Astrocyte (in vitro differentiated cells and primary cell): ENCODE results near the gene NPHP4. TPM values are rescaled to one million over a fixed set of nuclear protein-coding genes. Genes with fewer than 3 reads are reported as not detected.
A peak's percentile ranks its signal among the peaks of the same experiment; 100 is the strongest.

Source experiments
- DNase-seq: peaks from one replicate; pipeline ENCODE4 v3.0.0-alpha.2; 2010; ENCODE audit warnings: low read depth
- FAIRE-seq: peaks from 2 replicates; lab custom pipeline; 2011; peaks lifted over from hg19 to GRCh38; lab: Jason Lieb, UNC
- H2AFZ ChIP-seq: 2 replicates; pipeline ENCODE4 v1.6.0; 2012; ENCODE audit warnings: low read depth, low read length, inconsistent platforms
- H3K27ac ChIP-seq: 2 replicates; pipeline ENCODE4 v1.5.1; 2011; ENCODE audit warnings: low read depth, low read length, inconsistent platforms
- H3K27me3 ChIP-seq: 2 replicates; pipeline ENCODE4 v1.6.0; 2011; ENCODE audit warnings: low read length, inconsistent platforms; ENCODE audit not compliant: insufficient read depth
- H3K36me3 ChIP-seq: 2 replicates; pipeline ENCODE4 v1.5.1; 2011; ENCODE audit warnings: low read length, inconsistent platforms; ENCODE audit not compliant: insufficient read depth
- H3K4me1 ChIP-seq: 2 replicates; pipeline ENCODE4 v1.5.1; 2011; ENCODE audit warnings: low read length, inconsistent platforms; ENCODE audit not compliant: insufficient read depth
- H3K4me2 ChIP-seq: 2 replicates; pipeline ENCODE4 v1.6.0; 2012; ENCODE audit warnings: low read length, inconsistent platforms
- H3K4me3 ChIP-seq: 2 replicates; pipeline ENCODE4 v1.5.1; 2011; ENCODE audit warnings: low read depth, mild to moderate bottlenecking, low read length, inconsistent platforms; ENCODE audit not compliant: insufficient read depth
- H3K79me2 ChIP-seq: 2 replicates; pipeline ENCODE4 v1.6.0; 2012; ENCODE audit warnings: mild to moderate bottlenecking, low read length, inconsistent platforms; ENCODE audit not compliant: insufficient read depth
- H3K9ac ChIP-seq: 2 replicates; pipeline ENCODE4 v1.6.0; 2012; ENCODE audit warnings: mild to moderate bottlenecking, low read length, inconsistent platforms
- H3K9me3 ChIP-seq: 2 replicates; pipeline ENCODE4 v1.5.1; 2012; ENCODE audit warnings: low read depth, mild to moderate bottlenecking, low read length, inconsistent platforms; ENCODE audit not compliant: insufficient read depth
- H4K20me1 ChIP-seq: 2 replicates; pipeline ENCODE4 v1.6.0; 2012; ENCODE audit warnings: low read length, inconsistent platforms; ENCODE audit not compliant: insufficient read depth
- H3K27ac Mint-ChIP-seq: one replicate; pipeline ENCODE4 v1.8.0; 2021; ENCODE audit warnings: mild to moderate bottlenecking, mixed read lengths; ENCODE audit not compliant: unreplicated experiment
- H3K27me3 Mint-ChIP-seq: one replicate; pipeline ENCODE4 v1.8.0; 2021; ENCODE audit warnings: low read depth, mixed read lengths; ENCODE audit not compliant: unreplicated experiment
- H3K36me3 Mint-ChIP-seq: one replicate; pipeline ENCODE4 v1.8.0; 2021; ENCODE audit warnings: low read depth, mixed read lengths; ENCODE audit not compliant: unreplicated experiment
- H3K4me1 Mint-ChIP-seq: one replicate; pipeline ENCODE4 v1.8.0; 2021; ENCODE audit warnings: low read depth, mixed read lengths; ENCODE audit not compliant: unreplicated experiment
- H3K4me3 Mint-ChIP-seq: one replicate; pipeline ENCODE4 v1.8.0; 2021; ENCODE audit warnings: mild to moderate bottlenecking, moderate library complexity, mixed read lengths; ENCODE audit not compliant: unreplicated experiment
- H3K9me3 Mint-ChIP-seq: one replicate; pipeline ENCODE4 v1.8.0; 2021; ENCODE audit warnings: mild to moderate bottlenecking, mixed read lengths; ENCODE audit not compliant: unreplicated experiment
- EZH2 ChIP-seq: IDR thresholded peaks from 2 replicates; pipeline ENCODE4 v1.6.1; 2012; ENCODE audit warnings: mild to moderate bottlenecking, low read length, inconsistent platforms; ENCODE audit not compliant: insufficient read depth
- total RNA-seq: library from RNA; stranded (reverse); gene quantifications from 2 replicates; pipeline ENCODE4 v1.2.1, GENCODE V29; 2021
- TF ChIP-seq, protein P1 (sequence below): IDR thresholded peaks from 2 replicates; pipeline ENCODE4 v1.5.1; 2011; ENCODE audit warnings: low read depth, mild to moderate bottlenecking, inconsistent platforms, low read length, moderate library complexity; ENCODE audit not compliant: insufficient read depth

NPHP4 gene
- total RNA-seq, 1 donor from 2014 or later, result 8.4 TPM

DNA sequence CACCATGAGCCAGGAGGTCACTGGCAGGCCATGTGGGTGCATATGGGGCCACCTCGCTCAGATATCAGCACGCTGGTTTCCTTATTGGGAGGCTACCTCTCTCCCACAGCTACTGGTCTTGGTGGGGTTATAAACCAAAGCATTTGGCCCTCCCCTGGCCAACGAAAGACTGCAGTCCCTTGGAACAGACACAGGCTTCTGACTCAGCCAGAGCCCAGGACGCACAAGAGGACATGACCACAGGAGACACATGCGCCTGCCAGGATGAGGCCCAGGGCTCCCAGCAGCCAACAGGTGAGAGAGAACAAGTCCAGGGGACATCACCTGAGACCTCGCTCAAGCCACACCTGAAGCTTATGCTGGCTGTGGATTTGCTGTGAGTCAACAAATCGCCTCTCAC lies 13.8 kb downstream of the NPHP4 start:
- H3K4me3 Mint-ChIP-seq, result no peak overlapping the region
- peaks cover 11% of the 10 kb centered on the region for H3K4me1 Mint-ChIP-seq
- Histone ChIP-seq H3K4me3 (no peak overlapping the region), H3K4me1 (peaks cover 7% of the 10 kb centered on the region), H3K4me2 (no peak overlapping the region), H2AFZ (no peak overlapping the region), H4K20me1 (peaks cover 22% of the 10 kb centered on the region), H3K27ac (no peak overlapping the region), H3K27me3 (no peaks in the 10 kb centered on the region), H3K9me3 (no peaks in the 10 kb centered on the region), H3K79me2 (no peaks in the 10 kb centered on the region), H3K9ac (no peak overlapping the region), H3K36me3 (no peaks in the 10 kb centered on the region)
- no peak for DNase-seq
- peak overlapping the region; percentile 20 for H3K27ac Mint-ChIP-seq
- no peaks in the 10 kb centered on the region for H3K9me3 Mint-ChIP-seq
- no peaks in the 10 kb centered on the region for H3K27me3 Mint-ChIP-seq
- H3K36me3 Mint-ChIP-seq, result peaks cover 9% of the 10 kb centered on the region
- no peak for TF ChIP-seq EZH2
- TF ChIP-seq, protein P1, sequence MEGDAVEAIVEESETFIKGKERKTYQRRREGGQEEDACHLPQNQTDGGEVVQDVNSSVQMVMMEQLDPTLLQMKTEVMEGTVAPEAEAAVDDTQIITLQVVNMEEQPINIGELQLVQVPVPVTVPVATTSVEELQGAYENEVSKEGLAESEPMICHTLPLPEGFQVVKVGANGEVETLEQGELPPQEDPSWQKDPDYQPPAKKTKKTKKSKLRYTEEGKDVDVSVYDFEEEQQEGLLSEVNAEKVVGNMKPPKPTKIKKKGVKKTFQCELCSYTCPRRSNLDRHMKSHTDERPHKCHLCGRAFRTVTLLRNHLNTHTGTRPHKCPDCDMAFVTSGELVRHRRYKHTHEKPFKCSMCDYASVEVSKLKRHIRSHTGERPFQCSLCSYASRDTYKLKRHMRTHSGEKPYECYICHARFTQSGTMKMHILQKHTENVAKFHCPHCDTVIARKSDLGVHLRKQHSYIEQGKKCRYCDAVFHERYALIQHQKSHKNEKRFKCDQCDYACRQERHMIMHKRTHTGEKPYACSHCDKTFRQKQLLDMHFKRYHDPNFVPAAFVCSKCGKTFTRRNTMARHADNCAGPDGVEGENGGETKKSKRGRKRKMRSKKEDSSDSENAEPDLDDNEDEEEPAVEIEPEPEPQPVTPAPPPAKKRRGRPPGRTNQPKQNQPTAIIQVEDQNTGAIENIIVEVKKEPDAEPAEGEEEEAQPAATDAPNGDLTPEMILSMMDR, result no peak
- no peak for FAIRE-seq

DNA sequence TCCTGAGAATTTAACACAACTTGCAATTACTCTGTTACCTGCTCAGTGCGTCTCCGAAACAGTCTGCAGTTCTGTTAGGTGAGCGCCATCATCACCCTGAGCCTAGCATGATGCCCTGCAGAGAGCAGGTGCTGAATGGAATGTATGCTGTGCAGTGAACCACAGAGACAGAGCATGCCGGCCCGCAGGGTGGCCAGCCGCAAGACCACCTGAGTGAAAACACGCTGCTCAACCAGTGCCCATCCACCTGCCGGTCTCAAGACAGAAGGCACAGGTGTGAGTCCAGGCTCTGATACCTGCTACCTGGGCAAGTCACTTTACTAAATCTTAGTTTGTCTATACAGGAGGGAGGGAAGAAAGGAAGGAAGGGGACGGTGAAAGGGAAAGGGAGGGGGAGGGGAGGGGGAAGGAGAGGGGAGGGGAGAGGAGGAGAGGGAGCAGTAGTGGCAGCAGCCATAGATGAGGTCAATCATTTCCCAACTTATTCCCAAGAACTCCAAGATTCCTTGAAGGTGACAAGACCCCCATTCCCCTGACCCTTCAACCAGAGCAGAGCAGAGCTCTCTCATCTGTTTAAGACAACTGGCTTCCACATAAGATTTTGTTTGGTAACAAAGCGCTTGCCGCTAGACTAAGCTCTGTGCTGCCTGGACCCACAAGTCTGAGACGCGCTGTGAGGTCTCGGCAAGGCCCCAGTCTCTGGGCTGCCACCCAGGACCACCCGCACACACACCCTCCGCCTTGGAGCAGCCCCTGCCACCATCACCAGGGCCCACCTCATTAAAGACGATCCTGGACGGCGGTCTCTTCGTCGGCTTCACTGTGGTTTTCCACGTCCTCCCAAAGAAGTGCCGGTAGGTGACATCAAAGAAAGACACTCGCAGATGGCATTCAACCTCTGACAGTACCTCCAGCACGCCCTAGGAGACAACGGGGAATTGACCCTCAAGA lies 14.5 kb downstream of the NPHP4 start:
- Histone ChIP-seq H3K9me3 (no peaks in the 10 kb centered on the region), H4K20me1 (peaks cover 22% of the 10 kb centered on the region), H3K4me1 (peaks cover under 1% of the 10 kb centered on the region), H3K27me3 (no peaks in the 10 kb centered on the region), H2AFZ (no peak overlapping the region), H3K36me3 (no peaks in the 10 kb centered on the region), H3K4me3 (no peak overlapping the region), H3K27ac (no peak overlapping the region), H3K4me2 (no peak overlapping the region), H3K9ac (no peak overlapping the region), H3K79me2 (no peaks in the 10 kb centered on the region)
- no peak for FAIRE-seq
- TF ChIP-seq, protein P1, result no peak
- no peak for TF ChIP-seq EZH2
- Mint-ChIP-seq H3K9me3 (no peaks in the 10 kb centered on the region), H3K27ac (no peak overlapping the region), H3K4me3 (no peak overlapping the region), H3K4me1 (peaks cover 5% of the 10 kb centered on the region), H3K36me3 (peaks cover 9% of the 10 kb centered on the region), H3K27me3 (no peaks in the 10 kb centered on the region)
- DNase-seq, result no peak
